Measurements from ENCODE around the gene LMO3. TPM values are rescaled to one million over a fixed set of nuclear protein-coding genes. Genes with fewer than 3 reads are reported as not detected.

The LMO3 gene
- total and polyA plus RNA-seq, 12 donors: 0.17 to 3.2 (median 1.4) TPM

- no peaks in the 10 kb centered on the region for H3K9me3 ChIP-seq
- DNase-seq (no peak), ATAC-seq (no peak)
- TF ChIP-seq, protein P1, sequence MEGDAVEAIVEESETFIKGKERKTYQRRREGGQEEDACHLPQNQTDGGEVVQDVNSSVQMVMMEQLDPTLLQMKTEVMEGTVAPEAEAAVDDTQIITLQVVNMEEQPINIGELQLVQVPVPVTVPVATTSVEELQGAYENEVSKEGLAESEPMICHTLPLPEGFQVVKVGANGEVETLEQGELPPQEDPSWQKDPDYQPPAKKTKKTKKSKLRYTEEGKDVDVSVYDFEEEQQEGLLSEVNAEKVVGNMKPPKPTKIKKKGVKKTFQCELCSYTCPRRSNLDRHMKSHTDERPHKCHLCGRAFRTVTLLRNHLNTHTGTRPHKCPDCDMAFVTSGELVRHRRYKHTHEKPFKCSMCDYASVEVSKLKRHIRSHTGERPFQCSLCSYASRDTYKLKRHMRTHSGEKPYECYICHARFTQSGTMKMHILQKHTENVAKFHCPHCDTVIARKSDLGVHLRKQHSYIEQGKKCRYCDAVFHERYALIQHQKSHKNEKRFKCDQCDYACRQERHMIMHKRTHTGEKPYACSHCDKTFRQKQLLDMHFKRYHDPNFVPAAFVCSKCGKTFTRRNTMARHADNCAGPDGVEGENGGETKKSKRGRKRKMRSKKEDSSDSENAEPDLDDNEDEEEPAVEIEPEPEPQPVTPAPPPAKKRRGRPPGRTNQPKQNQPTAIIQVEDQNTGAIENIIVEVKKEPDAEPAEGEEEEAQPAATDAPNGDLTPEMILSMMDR (IDR thresholded peaks at IDR 0.05): no peak
- H3K4me1 ChIP-seq: peaks cover 0 to 26% (median 2%) of the 10 kb centered on the region in 9 donors
- H3K4me3 ChIP-seq: no peak overlapping the region
- intact Hi-C loops (cut with DNase I): no loop called here
- no peaks in the 10 kb centered on the region for H3K36me3 ChIP-seq
- no peak overlapping the region for H3K27ac ChIP-seq
- peaks cover 0 to 33% (median 21%) of the 10 kb centered on the region in 7 donors for H3K27me3 ChIP-seq
- WGBS, 2 donors: 66 to 78% methylated on average over 2 of the region's 2 CpGs
Measured at GRCh38 chr12:16602412-16602811, 3.5 kb downstream of the LMO3 start.

GRCh38 chr12:16600525-16600924 lies 5.4 kb downstream of the LMO3 start:
- H3K4me3 ChIP-seq: no peak overlapping the region

DNA sequence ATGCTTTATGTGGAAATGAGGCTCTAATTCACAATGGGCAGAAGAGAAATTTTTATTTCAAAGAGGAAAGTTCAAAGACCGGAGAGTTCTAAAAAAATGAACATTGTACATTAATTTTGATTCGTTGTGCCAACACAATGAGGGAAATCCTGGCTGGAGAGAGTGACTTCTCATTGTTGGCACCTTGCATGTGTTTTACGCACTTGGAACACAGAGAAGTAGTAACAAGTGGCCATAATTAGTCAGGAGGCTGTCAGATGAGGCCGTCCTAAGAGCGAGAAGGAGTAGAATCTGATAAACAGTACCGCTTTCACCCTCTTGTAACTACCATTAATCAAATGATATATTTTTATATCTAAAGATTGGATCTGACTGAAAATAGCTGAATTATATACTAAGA lies 6.9 kb downstream of the LMO3 start:
- H3K27me3 ChIP-seq: peaks cover 0 to 3% (median 0%) of the 10 kb centered on the region in 7 donors
- no peak for ATAC-seq
- no peaks in the 10 kb centered on the region for H3K36me3 ChIP-seq
- H3K9me3 ChIP-seq: no peaks in the 10 kb centered on the region
- H3K4me1 ChIP-seq: no peaks in the 10 kb centered on the region
- intact Hi-C loops (cut with DNase I): no loop called here
- no peak overlapping the region for H3K27ac ChIP-seq
- TF ChIP-seq, protein P1 (IDR thresholded peaks at IDR 0.05): no peak
- no peak overlapping the region for H3K4me3 ChIP-seq
- WGBS, 2 donors: 84 to 90% methylated on average over 6 of the region's 6 CpGs
- no peak for DNase-seq

More at GRCh38 chr12:16600525-16600924, 5.4 kb downstream of the LMO3 start:
- Histone ChIP-seq H3K36me3 (no peaks in the 10 kb centered on the region), H3K27ac (no peak overlapping the region), H3K9me3 (no peaks in the 10 kb centered on the region), H3K4me1 (peaks cover 0 to 8% (median 0%) of the 10 kb centered on the region in 9 donors), H3K27me3 (peaks cover 0 to 14% (median 2%) of the 10 kb centered on the region in 7 donors)
- no peak for DNase-seq
- TF ChIP-seq, protein P1 (IDR thresholded peaks at IDR 0.05): no peak
- no peak for ATAC-seq
- intact Hi-C loops (cut with DNase I): no loop called here
- WGBS, 2 donors: 78 to 79% methylated on average over 5 of the region's 5 CpGs

DNA sequence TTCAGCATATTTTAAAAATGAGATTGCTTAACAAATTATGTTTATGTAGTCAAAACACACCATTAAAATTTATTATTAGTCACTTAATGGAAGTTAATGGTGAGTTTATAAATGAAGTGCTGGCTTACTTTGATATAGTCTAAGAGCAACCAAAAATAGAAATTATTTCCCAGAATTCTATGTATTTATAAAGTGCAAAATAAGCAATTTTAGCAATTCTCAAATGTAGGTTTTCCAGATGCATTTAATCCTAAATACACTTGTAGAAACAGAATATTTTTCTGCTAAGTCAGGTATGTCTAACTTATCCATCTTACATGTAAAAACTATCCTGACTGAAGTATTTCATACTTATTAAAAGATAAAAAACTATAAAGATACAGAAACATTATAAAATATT lies 11.2 kb downstream of the LMO3 start:
- no peak overlapping the region for H3K4me3 ChIP-seq
- TF ChIP-seq, protein P1 (IDR thresholded peaks at IDR 0.05): no peak
- no peaks in the 10 kb centered on the region for H3K27me3 ChIP-seq
- intact Hi-C loops (cut with DNase I): no loop called here
- DNase-seq (no peak), ATAC-seq (no peak)
- no peaks in the 10 kb centered on the region for H3K4me1 ChIP-seq
- no peak overlapping the region for H3K27ac ChIP-seq
- H3K9me3 ChIP-seq: no peaks in the 10 kb centered on the region
- no peaks in the 10 kb centered on the region for H3K36me3 ChIP-seq
